KOPT-K1 (cell line): ENCODE measurements around the gene USP53.
"Not testable (repeated sequence)": the region's sequence is repeated elsewhere in the genome, so short reads cannot be mapped to it uniquely, and the experiment has no call there.

Experiments used
- H3K27ac ChIP-seq: fragments of 200-600 bp; sonication (generic); 2 replicates; pipeline ENCODE4 v1.5.1; 2016; ENCODE audit warnings: antibody characterized with exemption, mild to moderate bottlenecking, low read depth, low read length; ENCODE audit not compliant: poor library complexity, severe bottlenecking
- H3K36me3 ChIP-seq: fragments of 200-600 bp; sonication (generic); 2 replicates; pipeline ENCODE4 v1.5.1; 2017; ENCODE audit warnings: antibody characterized with exemption, mild to moderate bottlenecking, low read length, moderate library complexity; ENCODE audit not compliant: insufficient read depth
- H3K9me3 ChIP-seq: fragments of 200-600 bp; sonication (generic); 2 replicates; pipeline ENCODE4 v1.5.1; 2017; ENCODE audit warnings: antibody characterized with exemption, low read length, mild to moderate bottlenecking; ENCODE audit not compliant: insufficient read depth, poor library complexity, severe bottlenecking

Gene USP53

GRCh38 chr4:119212234-119212963 lies at the start of gene USP53:
TSS of gene USP53 (plus strand) at chr4:119212713. CDS start at chr4:119239760, 27,047 bp downstream.
- Histone ChIP-seq H3K27ac (no peak within 1 kb of the TSS), H3K9me3 (peaks cover 5% of the 10 kb centered on the region), H3K36me3 (no peaks in the 10 kb centered on the region)

GRCh38 chr4:119165767-119166166 lies 46.7 kb upstream of the USP53 start:
- Histone ChIP-seq H3K27ac (no peak overlapping the region), H3K9me3 (no peaks in the 10 kb centered on the region), H3K36me3 (no peaks in the 10 kb centered on the region)

GRCh38 chr4:119170195-119170594 lies 42.3 kb upstream of the USP53 start:
- Histone ChIP-seq H3K9me3 (no peaks in the 10 kb centered on the region), H3K27ac (no peak overlapping the region), H3K36me3 (no peaks in the 10 kb centered on the region)

- H3K9me3 ChIP-seq, result no peaks in the 10 kb centered on the region
- no peaks in the 10 kb centered on the region for H3K36me3 ChIP-seq
- H3K27ac ChIP-seq, result no peak overlapping the region
Measured at GRCh38 chr4:119172223-119172622, 40.3 kb upstream of the USP53 start.

GRCh38 chr4:119173729-119174361 lies 38.7 kb upstream of the USP53 start:
- H3K27ac ChIP-seq, H3K36me3 ChIP-seq, H3K9me3 ChIP-seq: not testable (repeated sequence)

- H3K27ac ChIP-seq, result no peak overlapping the region
- no peaks in the 10 kb centered on the region for H3K9me3 ChIP-seq
- H3K36me3 ChIP-seq, result no peaks in the 10 kb centered on the region
Measured at GRCh38 chr4:119179011-119179410, 33.5 kb upstream of the USP53 start.

- Histone ChIP-seq H3K27ac (no peak overlapping the region), H3K36me3 (no peaks in the 10 kb centered on the region), H3K9me3 (no peaks in the 10 kb centered on the region)
Measured at GRCh38 chr4:119184128-119184527, 28.4 kb upstream of the USP53 start.

GRCh38 chr4:119189638-119190037 lies 22.9 kb upstream of the USP53 start:
- Histone ChIP-seq H3K36me3 (no peaks in the 10 kb centered on the region), H3K27ac (no peak overlapping the region), H3K9me3 (no peaks in the 10 kb centered on the region)

- no peaks in the 10 kb centered on the region for H3K36me3 ChIP-seq
- no peaks in the 10 kb centered on the region for H3K9me3 ChIP-seq
- H3K27ac ChIP-seq, result no peak overlapping the region
Measured at GRCh38 chr4:119190354-119190753, 22.2 kb upstream of the USP53 start.

GRCh38 chr4:119191505-119191904 lies 21.0 kb upstream of the USP53 start:
- no peak overlapping the region for H3K27ac ChIP-seq
- H3K36me3 ChIP-seq, result no peaks in the 10 kb centered on the region
- H3K9me3 ChIP-seq, result no peaks in the 10 kb centered on the region

- no peak overlapping the region for H3K27ac ChIP-seq
- no peaks in the 10 kb centered on the region for H3K36me3 ChIP-seq
- no peaks in the 10 kb centered on the region for H3K9me3 ChIP-seq
Measured at GRCh38 chr4:119197772-119198212, 14.7 kb upstream of the USP53 start.

- Histone ChIP-seq H3K36me3 (no peaks in the 10 kb centered on the region), H3K9me3 (no peaks in the 10 kb centered on the region), H3K27ac (no peak overlapping the region)
Measured at GRCh38 chr4:119204916-119205315, 7.6 kb upstream of the USP53 start.

GRCh38 chr4:119205690-119206089 lies 6.8 kb upstream of the USP53 start:
- H3K27ac ChIP-seq, result no peak overlapping the region
- no peaks in the 10 kb centered on the region for H3K36me3 ChIP-seq
- no peaks in the 10 kb centered on the region for H3K9me3 ChIP-seq

GRCh38 chr4:119206178-119206577 lies 6.3 kb upstream of the USP53 start:
- Histone ChIP-seq H3K9me3 (no peaks in the 10 kb centered on the region), H3K36me3 (no peaks in the 10 kb centered on the region), H3K27ac (no peak overlapping the region)

GRCh38 chr4:119207051-119207450 lies 5.5 kb upstream of the USP53 start:
- no peak overlapping the region for H3K27ac ChIP-seq
- H3K36me3 ChIP-seq, result no peaks in the 10 kb centered on the region
- no peaks in the 10 kb centered on the region for H3K9me3 ChIP-seq

- H3K9me3 ChIP-seq, result peaks cover 5% of the 10 kb centered on the region
- H3K27ac ChIP-seq, result no peak overlapping the region
- H3K36me3 ChIP-seq, result no peaks in the 10 kb centered on the region
Measured at GRCh38 chr4:119209077-119209476, 3.4 kb upstream of the USP53 start.
